ENCODE data around the gene MRPL52. TPM values are rescaled to one million over a fixed set of nuclear protein-coding genes. Genes with fewer than 3 reads are reported as not detected.

Gene MRPL52
- total RNA-seq, 1 donor from 2014 or later, result 28.1 TPM

DNA sequence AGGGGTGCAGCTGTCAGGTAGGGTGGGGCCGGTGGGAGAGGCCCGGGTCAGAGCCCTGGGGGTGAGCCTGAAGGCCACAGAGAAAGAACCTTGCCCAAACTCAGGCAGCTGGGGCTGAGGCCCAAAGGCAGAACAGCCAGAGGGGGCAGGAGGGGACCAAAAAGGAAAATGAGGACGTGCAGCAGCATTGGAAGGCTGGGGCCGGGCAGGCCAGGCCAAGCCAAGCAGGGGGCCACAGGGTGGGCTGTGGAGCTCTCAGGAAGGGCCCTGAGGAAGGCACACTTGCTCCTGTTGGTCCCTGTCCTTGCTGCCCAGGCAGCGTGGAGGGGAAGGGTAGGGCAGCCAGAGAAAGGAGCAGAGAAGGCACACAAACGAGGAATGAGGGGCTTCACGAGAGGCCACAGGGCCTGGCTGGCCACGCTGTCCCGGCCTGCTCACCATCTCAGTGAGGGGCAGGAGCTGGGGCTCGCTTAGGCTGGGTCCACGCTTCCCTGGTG is 17.2 kb downstream of the MRPL52 start:
- H4K20me1 ChIP-seq (ENCODE audit: low read depth), result no peaks in the 10 kb centered on the region
- H3K27me3 Mint-ChIP-seq (ENCODE audit: insufficient read depth, low read depth), result peaks cover 2% of the 10 kb centered on the region
- H3K9me3 ChIP-seq (ENCODE audit: low read depth), result no peaks in the 10 kb centered on the region
- no peak overlapping the region for H3K27ac ChIP-seq
- no peaks in the 10 kb centered on the region for H3K9me3 Mint-ChIP-seq
- no peaks in the 10 kb centered on the region for H3K27me3 ChIP-seq
- H3K36me3 ChIP-seq, result no peaks in the 10 kb centered on the region
- no peak overlapping the region for H3K27ac Mint-ChIP-seq
- no peak overlapping the region for H3K4me2 ChIP-seq
- no peak overlapping the region for H3K4me3 Mint-ChIP-seq
- peaks cover 15% of the 10 kb centered on the region for H3K4me1 ChIP-seq
- no peak overlapping the region for H3K9ac ChIP-seq
- peaks cover 3% of the 10 kb centered on the region for H3F3A ChIP-seq (ENCODE audit: low read depth)
- H3K4me1 Mint-ChIP-seq, result peaks cover 17% of the 10 kb centered on the region
- no peak overlapping the region for H2AFZ ChIP-seq (replicated peaks)
- no peak overlapping the region for H3K4me3 ChIP-seq
- no peaks in the 10 kb centered on the region for H3K36me3 Mint-ChIP-seq
- TF ChIP-seq EZH2 (IDR thresholded peaks at IDR 0.05) (no peak), EZH2phosphoT487 (IDR thresholded peaks at IDR 0.05) (no peak)
- TF ChIP-seq, protein P1, sequence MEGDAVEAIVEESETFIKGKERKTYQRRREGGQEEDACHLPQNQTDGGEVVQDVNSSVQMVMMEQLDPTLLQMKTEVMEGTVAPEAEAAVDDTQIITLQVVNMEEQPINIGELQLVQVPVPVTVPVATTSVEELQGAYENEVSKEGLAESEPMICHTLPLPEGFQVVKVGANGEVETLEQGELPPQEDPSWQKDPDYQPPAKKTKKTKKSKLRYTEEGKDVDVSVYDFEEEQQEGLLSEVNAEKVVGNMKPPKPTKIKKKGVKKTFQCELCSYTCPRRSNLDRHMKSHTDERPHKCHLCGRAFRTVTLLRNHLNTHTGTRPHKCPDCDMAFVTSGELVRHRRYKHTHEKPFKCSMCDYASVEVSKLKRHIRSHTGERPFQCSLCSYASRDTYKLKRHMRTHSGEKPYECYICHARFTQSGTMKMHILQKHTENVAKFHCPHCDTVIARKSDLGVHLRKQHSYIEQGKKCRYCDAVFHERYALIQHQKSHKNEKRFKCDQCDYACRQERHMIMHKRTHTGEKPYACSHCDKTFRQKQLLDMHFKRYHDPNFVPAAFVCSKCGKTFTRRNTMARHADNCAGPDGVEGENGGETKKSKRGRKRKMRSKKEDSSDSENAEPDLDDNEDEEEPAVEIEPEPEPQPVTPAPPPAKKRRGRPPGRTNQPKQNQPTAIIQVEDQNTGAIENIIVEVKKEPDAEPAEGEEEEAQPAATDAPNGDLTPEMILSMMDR (IDR thresholded peaks at IDR 0.05), result no peak
- H3K79me2 ChIP-seq (ENCODE audit: low read depth), result no peaks in the 10 kb centered on the region
- DNase-seq (ENCODE audit: low spot score), result no peak

DNA sequence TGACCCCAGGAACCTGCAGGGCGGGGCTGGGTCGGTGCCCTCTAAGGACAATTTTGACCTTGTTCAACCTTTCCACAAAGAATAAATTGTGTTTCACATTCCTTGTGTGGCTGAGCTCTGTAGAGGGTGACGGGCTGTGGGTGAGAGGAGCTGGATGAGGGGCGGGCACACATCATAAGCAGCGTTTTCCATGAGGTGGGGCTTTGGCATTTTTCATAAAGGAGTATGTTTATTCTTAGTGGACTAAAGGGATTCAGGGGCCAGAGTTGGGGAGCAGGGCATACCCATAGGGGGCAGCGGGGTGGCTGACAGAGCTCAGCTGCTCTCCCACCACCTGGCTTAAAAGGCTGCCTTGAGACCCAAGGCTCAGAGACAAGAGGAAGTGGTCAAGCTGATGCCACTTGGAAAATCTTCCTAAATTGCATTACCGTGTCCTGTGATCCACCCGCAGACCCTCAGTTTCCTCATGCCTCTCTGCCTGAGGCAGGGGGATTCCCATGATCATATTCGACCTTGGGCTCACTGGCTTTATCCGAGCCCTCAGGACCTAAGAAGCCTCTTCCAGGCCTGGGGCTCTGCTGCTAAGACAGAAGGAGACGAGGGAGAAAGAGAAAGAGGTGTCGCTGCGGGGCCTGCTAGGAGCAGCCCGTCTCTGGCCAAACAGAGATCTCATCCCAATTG is 18.1 kb downstream of the MRPL52 start:
- Mint-ChIP-seq H3K27ac (peak overlapping the region; percentile 88), H3K36me3 (no peaks in the 10 kb centered on the region), H3K4me1 (peaks cover 19% of the 10 kb centered on the region), H3K4me3 (peak overlapping the region; percentile 45), H3K9me3 (no peaks in the 10 kb centered on the region), H3K27me3 (ENCODE audit: insufficient read depth, low read depth) (peaks cover 2% of the 10 kb centered on the region)
- Histone ChIP-seq H2AFZ (replicated peaks) (no peak overlapping the region), H3K9me3 (ENCODE audit: low read depth) (no peaks in the 10 kb centered on the region), H3K27ac (no peak overlapping the region), H3K4me1 (peaks cover 15% of the 10 kb centered on the region), H4K20me1 (ENCODE audit: low read depth) (no peaks in the 10 kb centered on the region), H3K79me2 (ENCODE audit: low read depth) (no peaks in the 10 kb centered on the region), H3K36me3 (no peaks in the 10 kb centered on the region), H3K4me2 (no peak overlapping the region), H3K27me3 (no peaks in the 10 kb centered on the region), H3K9ac (no peak overlapping the region), H3K4me3 (no peak overlapping the region), H3F3A (ENCODE audit: low read depth) (peaks cover 3% of the 10 kb centered on the region)
- TF ChIP-seq EZH2phosphoT487 (IDR thresholded peaks at IDR 0.05) (no peak), EZH2 (IDR thresholded peaks at IDR 0.05) (no peak)
- TF ChIP-seq, protein P1 (IDR thresholded peaks at IDR 0.05), result peak; percentile 30
- peak; percentile 39 for DNase-seq (ENCODE audit: low spot score)

DNA sequence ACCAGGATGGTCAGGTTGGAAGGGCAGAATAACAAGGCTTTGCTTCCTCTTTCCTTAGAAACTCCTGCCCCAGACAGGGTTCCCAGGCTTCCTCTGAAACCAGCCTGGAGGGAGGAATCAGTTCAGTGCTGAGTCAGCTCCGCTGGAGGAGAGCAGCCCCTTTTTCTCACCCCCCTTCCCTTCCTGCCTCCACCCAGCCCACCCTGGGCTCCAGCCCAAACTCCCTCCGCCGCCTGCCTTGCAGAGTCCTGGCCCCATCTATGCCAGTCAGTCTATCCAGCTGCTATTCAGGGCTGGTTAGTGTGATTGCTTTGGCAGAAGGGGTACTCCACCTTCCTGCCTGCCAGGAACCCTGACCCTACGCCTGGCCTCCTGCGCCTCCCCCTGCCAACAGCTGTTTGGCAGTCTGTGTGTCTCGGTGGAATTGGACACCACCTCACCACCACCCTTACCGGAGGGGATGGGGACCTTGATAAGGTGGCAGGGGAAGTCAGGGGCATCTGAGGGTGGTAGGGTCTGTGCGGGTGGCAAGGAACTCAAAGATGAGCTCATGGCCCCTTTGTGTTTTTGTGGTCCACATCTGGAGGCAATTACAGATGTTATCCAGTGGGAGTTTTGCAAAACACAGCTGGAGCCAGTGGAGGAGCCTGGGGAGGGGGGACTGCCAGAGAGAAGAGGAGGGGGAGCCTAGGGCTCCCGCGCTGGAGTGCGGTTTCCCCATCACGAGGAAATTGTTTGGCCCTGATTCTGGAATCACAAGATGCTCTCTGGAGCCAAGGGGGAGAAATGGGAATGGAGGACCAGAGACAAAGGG is 18.9 kb downstream of the MRPL52 start:
- no peak for TF ChIP-seq EZH2 (IDR thresholded peaks at IDR 0.05)
- Histone ChIP-seq H3K36me3 (no peaks in the 10 kb centered on the region), H3K9ac (no peak overlapping the region), H3K27me3 (no peaks in the 10 kb centered on the region), H3K27ac (no peak overlapping the region), H3K4me2 (no peak overlapping the region), H3K4me1 (peaks cover 15% of the 10 kb centered on the region), H2AFZ (replicated peaks) (peak overlapping the region; percentile 63), H3F3A (ENCODE audit: low read depth) (peaks cover 3% of the 10 kb centered on the region), H3K9me3 (ENCODE audit: low read depth) (no peaks in the 10 kb centered on the region), H3K79me2 (ENCODE audit: low read depth) (no peaks in the 10 kb centered on the region), H4K20me1 (ENCODE audit: low read depth) (no peaks in the 10 kb centered on the region), H3K4me3 (no peak overlapping the region)
- peak; percentile 23 for DNase-seq (ENCODE audit: low spot score)
- Mint-ChIP-seq H3K36me3 (no peaks in the 10 kb centered on the region), H3K27ac (peak overlapping the region; percentile 88), H3K4me3 (peak overlapping the region; percentile 67), H3K27me3 (ENCODE audit: insufficient read depth, low read depth) (peaks cover 2% of the 10 kb centered on the region), H3K9me3 (no peaks in the 10 kb centered on the region), H3K4me1 (peaks cover 23% of the 10 kb centered on the region)
